ENCODE results near the gene ARHGEF17. TPM values are rescaled to one million over a fixed set of nuclear protein-coding genes. Genes with fewer than 3 reads are reported as not detected.

Gene ARHGEF17
- total RNA-seq, 3 donors from 2014 or later (not counting 1 experiment from before 2014, with no cell fraction given): 0.02 to 0.88 (median 0.50) TPM

- Mint-ChIP-seq H3K27me3 (ENCODE audit: low read depth in 2 of 2) (peaks cover 32 to 45% of the 10 kb centered on the region in 2 donors), H3K27ac (no peak overlapping the region), H3K36me3 (no peaks in the 10 kb centered on the region), H3K9me3 (no peaks in the 10 kb centered on the region), H3K4me1 (no peaks in the 10 kb centered on the region), H3K4me3 (no peak overlapping the region)
- no peak for ATAC-seq
- intact Hi-C loops (cut with micrococcal nuclease): no loop called here
- TF ChIP-seq, protein P1, sequence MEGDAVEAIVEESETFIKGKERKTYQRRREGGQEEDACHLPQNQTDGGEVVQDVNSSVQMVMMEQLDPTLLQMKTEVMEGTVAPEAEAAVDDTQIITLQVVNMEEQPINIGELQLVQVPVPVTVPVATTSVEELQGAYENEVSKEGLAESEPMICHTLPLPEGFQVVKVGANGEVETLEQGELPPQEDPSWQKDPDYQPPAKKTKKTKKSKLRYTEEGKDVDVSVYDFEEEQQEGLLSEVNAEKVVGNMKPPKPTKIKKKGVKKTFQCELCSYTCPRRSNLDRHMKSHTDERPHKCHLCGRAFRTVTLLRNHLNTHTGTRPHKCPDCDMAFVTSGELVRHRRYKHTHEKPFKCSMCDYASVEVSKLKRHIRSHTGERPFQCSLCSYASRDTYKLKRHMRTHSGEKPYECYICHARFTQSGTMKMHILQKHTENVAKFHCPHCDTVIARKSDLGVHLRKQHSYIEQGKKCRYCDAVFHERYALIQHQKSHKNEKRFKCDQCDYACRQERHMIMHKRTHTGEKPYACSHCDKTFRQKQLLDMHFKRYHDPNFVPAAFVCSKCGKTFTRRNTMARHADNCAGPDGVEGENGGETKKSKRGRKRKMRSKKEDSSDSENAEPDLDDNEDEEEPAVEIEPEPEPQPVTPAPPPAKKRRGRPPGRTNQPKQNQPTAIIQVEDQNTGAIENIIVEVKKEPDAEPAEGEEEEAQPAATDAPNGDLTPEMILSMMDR (IDR thresholded peaks at IDR 0.05): no peak
- H3K9me3 ChIP-seq (ENCODE audit: control insufficient read depth, insufficient read depth, low read length): no peaks in the 10 kb centered on the region
- no peaks in the 10 kb centered on the region for H3K36me3 ChIP-seq (ENCODE audit: control insufficient read depth, insufficient read depth, low read length)
- 85% methylated on average over 3 of the region's 3 CpGs for WGBS (ENCODE audit: insufficient coverage)
- H3K4me1 ChIP-seq (ENCODE audit: control insufficient read depth, insufficient read depth, low read length): peaks cover 14% of the 10 kb centered on the region
- no peak overlapping the region for H3K4me3 ChIP-seq (ENCODE audit: low read length)
- H3K27ac ChIP-seq (ENCODE audit: low read length): no peak overlapping the region
- H3K27me3 ChIP-seq (ENCODE audit: control insufficient read depth, insufficient read depth, low read length): peaks cover 5% of the 10 kb centered on the region
- DNase-seq: no peak
These were observed 42.0 kb upstream of the ARHGEF17 start for GRCh38 chr11:73265853-73266645.

DNA sequence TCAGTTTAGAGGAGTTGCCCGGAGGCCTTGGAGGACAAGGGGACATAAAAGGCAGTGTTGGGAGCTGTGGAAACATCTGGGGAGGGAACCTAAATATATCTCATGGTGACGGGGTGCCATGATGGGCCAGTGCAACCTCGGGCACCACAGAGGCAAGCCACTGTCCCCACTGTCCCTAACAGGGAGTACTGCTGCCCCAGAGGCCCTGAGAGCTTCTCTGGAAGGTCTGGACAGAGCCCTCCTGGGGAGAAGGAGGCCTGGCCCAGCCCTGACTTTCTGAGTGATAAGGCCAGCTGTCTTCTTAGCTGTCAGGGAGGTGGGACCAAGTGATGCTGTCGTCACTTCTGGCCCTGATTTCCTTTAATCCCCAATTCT, 41.4 kb upstream of the ARHGEF17 start:
- Mint-ChIP-seq H3K4me1 (no peaks in the 10 kb centered on the region), H3K27ac (no peak overlapping the region), H3K27me3 (ENCODE audit: low read depth in 2 of 2) (peaks cover 32 to 45% of the 10 kb centered on the region in 2 donors), H3K4me3 (no peak overlapping the region), H3K36me3 (no peaks in the 10 kb centered on the region), H3K9me3 (no peaks in the 10 kb centered on the region)
- Histone ChIP-seq H3K36me3 (ENCODE audit: control insufficient read depth, insufficient read depth, low read length) (no peaks in the 10 kb centered on the region), H3K27me3 (ENCODE audit: control insufficient read depth, insufficient read depth, low read length) (peaks cover 5% of the 10 kb centered on the region), H3K4me3 (ENCODE audit: low read length) (no peak overlapping the region), H3K27ac (ENCODE audit: low read length) (no peak overlapping the region), H3K9me3 (ENCODE audit: control insufficient read depth, insufficient read depth, low read length) (no peaks in the 10 kb centered on the region), H3K4me1 (ENCODE audit: control insufficient read depth, insufficient read depth, low read length) (peaks cover 14% of the 10 kb centered on the region)
- TF ChIP-seq, protein P1 (IDR thresholded peaks at IDR 0.05): no peak
- intact Hi-C loops (cut with micrococcal nuclease): no loop called here
- ATAC-seq (no peak), DNase-seq (no peak)
- WGBS (ENCODE audit: insufficient coverage): 89% methylated on average over 4 of the region's 4 CpGs

DNA sequence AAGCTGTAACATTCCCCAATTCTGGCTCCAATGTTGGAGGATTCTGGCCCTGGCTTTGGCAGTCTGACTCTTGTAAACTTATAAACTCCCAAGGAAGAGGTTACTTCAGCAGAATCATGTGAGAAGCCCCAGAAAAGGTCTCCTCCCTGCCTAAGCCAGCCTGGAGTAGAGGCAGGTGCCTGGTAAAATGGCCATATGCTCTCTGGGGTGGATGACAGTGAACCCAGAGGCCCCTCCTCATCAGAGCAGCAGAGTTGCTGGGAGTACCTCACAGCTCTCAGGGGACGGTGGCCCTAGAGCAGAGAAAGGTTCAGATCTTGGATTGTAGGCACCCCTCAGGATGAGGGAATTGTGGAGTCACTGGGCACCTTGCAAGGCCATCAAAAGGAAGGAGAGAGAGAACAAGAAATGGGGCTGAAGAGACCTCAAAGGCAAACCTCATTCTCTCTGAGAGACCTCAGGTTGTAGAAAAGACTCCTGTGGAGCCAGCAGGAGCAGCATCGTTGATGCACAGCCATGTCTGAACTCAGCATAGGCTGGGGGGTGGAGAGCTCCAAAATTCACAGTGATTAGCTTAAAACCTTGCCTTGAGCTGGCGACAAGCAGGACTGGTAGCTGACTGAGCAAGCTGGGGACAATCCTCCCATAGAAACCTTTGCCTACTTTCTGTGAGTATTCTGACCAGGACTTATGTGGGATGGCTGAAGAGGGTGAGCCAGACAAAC, 40.8 kb upstream of the ARHGEF17 start:
- intact Hi-C loops (cut with micrococcal nuclease): no loop called here
- Histone ChIP-seq H3K36me3 (ENCODE audit: control insufficient read depth, insufficient read depth, low read length) (no peaks in the 10 kb centered on the region), H3K27ac (ENCODE audit: low read length) (no peak overlapping the region), H3K9me3 (ENCODE audit: control insufficient read depth, insufficient read depth, low read length) (no peaks in the 10 kb centered on the region), H3K27me3 (ENCODE audit: control insufficient read depth, insufficient read depth, low read length) (peaks cover 5% of the 10 kb centered on the region), H3K4me3 (ENCODE audit: low read length) (no peak overlapping the region), H3K4me1 (ENCODE audit: control insufficient read depth, insufficient read depth, low read length) (peaks cover 14% of the 10 kb centered on the region)
- H3K4me3 Mint-ChIP-seq: no peak overlapping the region
- H3K9me3 Mint-ChIP-seq: no peaks in the 10 kb centered on the region
- H3K36me3 Mint-ChIP-seq: no peaks in the 10 kb centered on the region
- no peaks in the 10 kb centered on the region for H3K4me1 Mint-ChIP-seq
- TF ChIP-seq, protein P1 (IDR thresholded peaks at IDR 0.05): no peak
- no peak for ATAC-seq
- H3K27me3 Mint-ChIP-seq (ENCODE audit: low read depth in 2 of 2): peaks cover 32 to 39% of the 10 kb centered on the region in 2 donors
- no peak for DNase-seq
- H3K27ac Mint-ChIP-seq: no peak overlapping the region
- WGBS (ENCODE audit: insufficient coverage): 77% methylated on average over 3 of the region's 3 CpGs

All from natural killer cell (primary cell).